Skeletal muscle tissue (tissue), 2 donors: ENCODE measurements around the gene SPACA5B. TPM values are rescaled to one million over a fixed set of nuclear protein-coding genes. Genes with fewer than 3 reads are reported as not detected.

Source experiments
- small RNA-seq: library from RNA; depleted of rRNA; stranded (forward); fragments of <200 nt; gene quantifications from one replicate; pipeline ENCODE3, GENCODE V24; 2014
- total RNA-seq: library from RNA; depleted of rRNA; stranded (reverse); fragments of >200 nt; gene quantifications from one replicate; pipeline ENCODE4 v1.2.3, GENCODE V29; 2014

The SPACA5B gene
- total RNA-seq, 1 donor from 2014 or later, result not detected

Small RNA genes within 50 kb of the gene (small RNA-seq; reads per million reads assigned to genes)
- not detected for gene AC245047.7
- not detected for gene RNU6-707P

Other genes with a start within 250 kb of the SPACA5B start
- 2.6 TPM for gene ZNF182, start 126.6 kb upstream of the SPACA5B start, total RNA-seq
- gene SPACA5, start 123.6 kb upstream of the SPACA5B start, total RNA-seq, result not detected
- 2.1 TPM for gene ZNF630, start 59.0 kb upstream of the SPACA5B start, total RNA-seq
- not detected for gene SSX5, start 66.2 kb downstream of the SPACA5B start, total RNA-seq
- not detected for gene SSX1, start 124.8 kb downstream of the SPACA5B start, total RNA-seq
- not detected for gene SSX3, start 226.1 kb downstream of the SPACA5B start, total RNA-seq